ENCODE measurements around the gene TSPAN7.

Gene TSPAN7

DNA sequence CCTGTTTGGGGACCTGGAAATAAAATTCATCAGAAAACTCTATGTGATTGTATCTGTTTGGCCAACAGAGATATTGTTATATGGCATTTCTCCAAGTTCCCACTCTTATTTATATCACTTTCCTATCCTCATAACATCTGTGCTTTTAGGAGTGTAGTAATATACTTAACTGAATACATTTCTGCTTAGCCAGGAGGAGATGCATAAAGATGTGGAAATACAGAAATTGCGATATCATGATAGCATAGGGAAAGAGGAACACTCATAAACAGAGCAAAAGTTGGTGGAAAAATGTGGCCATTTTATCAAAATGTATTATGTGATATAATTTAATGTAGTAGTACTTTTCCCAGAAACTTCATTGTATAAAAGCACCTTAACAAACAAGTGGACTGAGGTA is 46.1 kb upstream of the TSPAN7 start:
- Histone ChIP-seq H3K4me3 (ENCODE audit: low read length) (no peak overlapping the region), H3K27ac (ENCODE audit: low read depth, low read length) (no peak overlapping the region), H3K9me2 (replicated peaks; ENCODE audit: control insufficient read depth, low read length) (no peaks in the 10 kb centered on the region), H3K79me2 (ENCODE audit: control insufficient read depth, low read length) (no peaks in the 10 kb centered on the region), H3K27me3 (ENCODE audit: control insufficient read depth, low read length) (no peaks in the 10 kb centered on the region), H3K4me2 (ENCODE audit: low read length) (no peak overlapping the region), H3K4me1 (ENCODE audit: control insufficient read depth, low read length) (no peaks in the 10 kb centered on the region), H3K9me3 (ENCODE audit: control insufficient read depth, insufficient read depth, low read length) (no peaks in the 10 kb centered on the region), H4K20me1 (ENCODE audit: control insufficient read depth, insufficient read depth, low read depth, low read length) (no peaks in the 10 kb centered on the region), H3F3A (ENCODE audit: control insufficient read depth, insufficient read depth) (no peaks in the 10 kb centered on the region), H3K36me3 (ENCODE audit: control insufficient read depth, low read length) (no peaks in the 10 kb centered on the region)
- no peak for TF ChIP-seq EZH2phosphoT487 (IDR thresholded peaks at IDR 0.05; ENCODE audit: borderline replicate concordance, low read length)
- TF ChIP-seq, protein P1, sequence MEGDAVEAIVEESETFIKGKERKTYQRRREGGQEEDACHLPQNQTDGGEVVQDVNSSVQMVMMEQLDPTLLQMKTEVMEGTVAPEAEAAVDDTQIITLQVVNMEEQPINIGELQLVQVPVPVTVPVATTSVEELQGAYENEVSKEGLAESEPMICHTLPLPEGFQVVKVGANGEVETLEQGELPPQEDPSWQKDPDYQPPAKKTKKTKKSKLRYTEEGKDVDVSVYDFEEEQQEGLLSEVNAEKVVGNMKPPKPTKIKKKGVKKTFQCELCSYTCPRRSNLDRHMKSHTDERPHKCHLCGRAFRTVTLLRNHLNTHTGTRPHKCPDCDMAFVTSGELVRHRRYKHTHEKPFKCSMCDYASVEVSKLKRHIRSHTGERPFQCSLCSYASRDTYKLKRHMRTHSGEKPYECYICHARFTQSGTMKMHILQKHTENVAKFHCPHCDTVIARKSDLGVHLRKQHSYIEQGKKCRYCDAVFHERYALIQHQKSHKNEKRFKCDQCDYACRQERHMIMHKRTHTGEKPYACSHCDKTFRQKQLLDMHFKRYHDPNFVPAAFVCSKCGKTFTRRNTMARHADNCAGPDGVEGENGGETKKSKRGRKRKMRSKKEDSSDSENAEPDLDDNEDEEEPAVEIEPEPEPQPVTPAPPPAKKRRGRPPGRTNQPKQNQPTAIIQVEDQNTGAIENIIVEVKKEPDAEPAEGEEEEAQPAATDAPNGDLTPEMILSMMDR (IDR thresholded peaks at IDR 0.05; ENCODE audit: low read depth, low read length, poor library complexity, severe bottlenecking), result no peak

DNA sequence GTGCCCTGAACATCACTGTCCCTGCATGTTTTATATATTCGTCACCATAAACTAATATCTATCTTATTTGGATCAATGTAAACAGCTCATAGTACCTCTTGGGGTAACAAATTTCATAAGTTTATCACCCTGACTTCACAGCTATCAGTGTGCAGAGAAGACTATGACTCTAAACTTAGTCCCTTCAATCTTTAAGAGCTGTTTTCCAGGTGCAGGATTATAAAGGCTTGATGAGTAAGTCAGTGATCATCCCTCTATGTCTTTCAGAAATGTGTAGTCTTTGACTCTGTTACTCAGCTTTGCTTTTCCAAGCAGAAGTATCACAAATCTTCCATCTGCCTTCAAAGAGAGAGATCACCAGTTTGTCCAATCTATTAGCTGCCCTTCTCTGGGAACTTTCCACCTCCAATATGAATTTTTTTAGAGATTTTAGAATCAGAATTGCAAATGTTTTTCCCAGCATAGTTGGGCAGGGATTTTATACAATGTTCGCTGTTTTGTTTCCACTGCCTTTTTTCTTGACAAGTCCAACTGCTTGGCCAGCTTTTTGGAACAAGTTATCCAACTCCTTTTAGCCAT is 45.1 kb upstream of the TSPAN7 start:
- no peaks in the 10 kb centered on the region for H3F3A ChIP-seq (ENCODE audit: control insufficient read depth, insufficient read depth)
- no peaks in the 10 kb centered on the region for H3K9me3 ChIP-seq (ENCODE audit: control insufficient read depth, insufficient read depth, low read length)
- no peak for TF ChIP-seq EZH2phosphoT487 (IDR thresholded peaks at IDR 0.05; ENCODE audit: borderline replicate concordance, low read length)
- TF ChIP-seq, protein P1 (IDR thresholded peaks at IDR 0.05; ENCODE audit: low read depth, low read length, poor library complexity, severe bottlenecking), result no peak
- H3K79me2 ChIP-seq (ENCODE audit: control insufficient read depth, low read length), result no peaks in the 10 kb centered on the region
- H3K27me3 ChIP-seq (ENCODE audit: control insufficient read depth, low read length), result no peaks in the 10 kb centered on the region
- H3K27ac ChIP-seq (ENCODE audit: low read depth, low read length), result no peak overlapping the region
- no peaks in the 10 kb centered on the region for H3K4me1 ChIP-seq (ENCODE audit: control insufficient read depth, low read length)
- no peaks in the 10 kb centered on the region for H3K36me3 ChIP-seq (ENCODE audit: control insufficient read depth, low read length)
- no peaks in the 10 kb centered on the region for H4K20me1 ChIP-seq (ENCODE audit: control insufficient read depth, insufficient read depth, low read depth, low read length)
- no peak overlapping the region for H3K4me3 ChIP-seq (ENCODE audit: low read length)
- H3K4me2 ChIP-seq (ENCODE audit: low read length), result no peak overlapping the region
- no peaks in the 10 kb centered on the region for H3K9me2 ChIP-seq (replicated peaks; ENCODE audit: control insufficient read depth, low read length)

DNA sequence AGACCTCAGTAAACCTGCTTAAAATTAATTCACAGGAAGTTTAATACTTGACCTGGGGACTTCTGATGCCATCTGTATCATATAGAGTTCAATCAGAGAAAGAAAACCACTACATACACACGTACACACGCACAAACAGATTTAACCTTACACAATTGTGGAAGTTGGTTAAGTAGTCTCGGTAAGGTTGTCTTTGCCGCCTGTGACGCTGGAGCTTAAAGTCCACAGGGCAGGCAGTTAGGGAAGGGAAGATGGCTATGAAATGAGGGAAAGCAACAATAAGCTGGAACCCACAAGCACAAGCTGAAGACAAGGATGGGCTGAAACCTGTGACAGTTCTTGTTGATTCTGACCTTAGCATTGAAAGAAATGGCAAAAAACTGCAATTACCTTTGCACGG is 41.7 kb upstream of the TSPAN7 start:
- no peak overlapping the region for H3K27ac ChIP-seq (ENCODE audit: low read depth, low read length)
- H3K79me2 ChIP-seq (ENCODE audit: control insufficient read depth, low read length), result no peaks in the 10 kb centered on the region
- no peaks in the 10 kb centered on the region for H3K36me3 ChIP-seq (ENCODE audit: control insufficient read depth, low read length)
- no peaks in the 10 kb centered on the region for H3K4me1 ChIP-seq (ENCODE audit: control insufficient read depth, low read length)
- H3K9me3 ChIP-seq (ENCODE audit: control insufficient read depth, insufficient read depth, low read length), result no peaks in the 10 kb centered on the region
- H3K4me2 ChIP-seq (ENCODE audit: low read length), result no peak overlapping the region
- TF ChIP-seq, protein P1 (IDR thresholded peaks at IDR 0.05; ENCODE audit: low read depth, low read length, poor library complexity, severe bottlenecking), result no peak
- no peak for TF ChIP-seq EZH2phosphoT487 (IDR thresholded peaks at IDR 0.05; ENCODE audit: borderline replicate concordance, low read length)
- H3F3A ChIP-seq (ENCODE audit: control insufficient read depth, insufficient read depth), result no peaks in the 10 kb centered on the region
- H3K27me3 ChIP-seq (ENCODE audit: control insufficient read depth, low read length), result no peaks in the 10 kb centered on the region
- H3K9me2 ChIP-seq (replicated peaks; ENCODE audit: control insufficient read depth, low read length), result no peaks in the 10 kb centered on the region
- H4K20me1 ChIP-seq (ENCODE audit: control insufficient read depth, insufficient read depth, low read depth, low read length), result no peaks in the 10 kb centered on the region
- H3K4me3 ChIP-seq (ENCODE audit: low read length), result no peak overlapping the region

Data from DOHH2 (cell line).